Measurements from ENCODE around the gene SUV39H2.
"Not testable (repeated sequence)": the region's sequence is repeated elsewhere in the genome, so short reads cannot be mapped to it uniquely, and the experiment has no call there.

The SUV39H2 gene

DNA sequence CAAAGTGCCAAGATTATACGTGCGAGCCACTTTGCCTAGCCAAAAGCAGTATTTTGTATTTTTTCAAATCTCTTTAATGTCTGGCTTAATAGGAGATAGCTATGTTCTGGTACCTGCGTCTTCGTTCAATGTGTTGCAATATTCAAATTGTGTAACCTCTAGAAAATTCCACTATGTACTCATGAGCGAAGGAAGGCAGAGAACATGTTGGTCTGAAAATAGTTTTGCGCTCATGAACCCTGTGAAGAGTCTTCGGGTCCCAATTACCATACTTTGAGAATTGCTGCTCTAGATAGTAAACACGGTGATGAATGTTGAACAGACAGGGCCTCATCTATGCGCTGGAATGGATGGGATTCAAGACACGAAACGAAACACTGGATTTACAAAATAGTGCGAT, 2.7 kb upstream of the SUV39H2 start:
- no peak for DNase-seq (ENCODE audit: low read depth in 2 of 2)

DNA sequence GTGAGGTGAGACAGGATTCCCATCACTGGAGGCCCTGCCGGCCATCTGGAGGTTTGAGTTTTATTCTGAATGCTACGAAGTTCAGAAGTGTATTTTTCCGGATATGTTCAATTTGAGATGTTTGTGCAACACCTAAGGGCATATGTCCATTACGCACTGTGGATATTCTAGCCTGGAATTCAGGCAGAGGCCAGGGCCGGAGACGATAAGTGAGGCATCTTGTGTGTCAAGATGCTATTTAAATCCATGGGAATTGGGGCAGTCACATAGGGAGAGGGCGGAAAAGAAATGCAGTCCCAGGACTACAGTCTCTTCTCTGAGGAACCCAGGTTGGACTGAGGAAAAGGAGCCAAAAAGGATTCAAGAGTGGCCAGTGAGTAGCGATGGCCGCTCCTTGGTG, 1.9 kb upstream of the SUV39H2 start:
- DNase-seq (ENCODE audit: low read depth in 2 of 2) = no peak

DNA sequence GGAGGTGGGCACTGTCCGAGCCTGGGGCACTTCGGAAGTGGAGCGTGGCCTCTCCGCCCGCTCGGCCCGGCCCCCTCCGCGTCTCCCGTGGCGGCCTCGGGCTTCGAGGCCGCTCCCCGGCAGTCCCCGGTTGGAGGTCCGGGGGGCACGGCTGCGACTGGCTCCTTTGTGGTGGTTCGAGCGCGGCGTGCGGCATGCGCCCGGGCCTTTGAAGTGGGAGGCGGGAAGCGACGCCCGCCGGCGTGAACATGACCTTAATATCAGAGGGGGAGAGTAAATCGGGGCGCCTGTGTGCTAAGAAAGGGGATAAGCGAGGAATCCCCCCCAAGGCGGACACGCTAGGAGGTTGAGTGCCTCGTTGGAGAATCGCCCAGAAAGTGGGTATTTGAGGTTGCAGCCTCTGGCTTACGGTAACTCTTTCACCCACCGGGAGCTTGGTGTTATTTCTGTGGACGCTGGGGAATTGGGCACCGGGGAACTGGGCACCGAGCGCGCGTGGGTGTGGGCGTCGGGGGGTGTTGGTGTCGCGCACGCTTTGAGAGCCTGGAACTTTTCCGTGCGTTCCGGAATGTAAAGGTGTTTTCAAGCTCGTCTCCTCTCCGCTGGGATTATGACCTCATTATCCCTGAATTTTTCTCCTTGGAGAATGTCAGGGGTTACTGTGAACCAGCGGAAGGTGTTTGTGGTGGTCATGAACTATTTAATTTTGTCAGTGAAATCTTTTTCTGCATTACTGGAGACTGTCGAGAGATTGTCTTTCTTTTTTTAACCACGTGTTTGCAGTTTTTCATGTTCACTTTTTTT, 660 bp downstream of the SUV39H2 start:
- DNase-seq (ENCODE audit: low read depth in 2 of 2) = peak; percentile 1 to 3

DNA sequence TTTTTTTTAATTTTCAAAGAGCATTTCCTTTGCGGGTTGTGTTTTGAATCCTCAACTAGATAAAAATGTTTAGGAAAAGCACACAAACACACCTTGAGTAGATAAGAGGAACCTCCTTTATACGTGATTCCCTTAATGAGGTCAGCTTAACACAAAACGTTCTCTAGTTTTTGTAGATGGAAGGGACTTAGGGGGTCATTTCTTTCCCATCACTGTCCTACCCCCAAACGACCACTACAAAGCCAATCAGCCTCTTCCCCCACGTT, 1.2 kb downstream of the SUV39H2 start:
- DNase-seq (ENCODE audit: low read depth in 2 of 2) = no peak

DNA sequence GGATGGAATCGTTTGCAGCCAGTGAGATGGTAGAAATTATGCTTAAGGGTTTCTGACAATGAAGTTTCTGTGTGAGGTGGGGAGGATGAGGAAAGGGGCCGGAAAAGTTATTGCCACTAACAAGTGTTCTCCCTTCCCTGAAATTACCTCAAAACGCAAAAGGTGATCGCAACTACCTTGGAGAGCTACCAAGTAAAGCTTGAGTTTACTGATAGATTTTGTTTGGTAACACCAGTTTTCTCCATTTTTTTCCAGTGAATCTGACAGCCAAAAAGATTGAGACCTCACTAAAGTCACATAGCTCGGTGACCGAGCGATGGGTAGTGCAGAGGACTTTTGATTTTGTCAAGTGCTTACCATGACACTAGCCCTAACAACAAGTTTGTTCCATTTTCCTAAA, 1.6 kb downstream of the SUV39H2 start:
- DNase-seq (ENCODE audit: low read depth in 2 of 2) = no peak

DNA sequence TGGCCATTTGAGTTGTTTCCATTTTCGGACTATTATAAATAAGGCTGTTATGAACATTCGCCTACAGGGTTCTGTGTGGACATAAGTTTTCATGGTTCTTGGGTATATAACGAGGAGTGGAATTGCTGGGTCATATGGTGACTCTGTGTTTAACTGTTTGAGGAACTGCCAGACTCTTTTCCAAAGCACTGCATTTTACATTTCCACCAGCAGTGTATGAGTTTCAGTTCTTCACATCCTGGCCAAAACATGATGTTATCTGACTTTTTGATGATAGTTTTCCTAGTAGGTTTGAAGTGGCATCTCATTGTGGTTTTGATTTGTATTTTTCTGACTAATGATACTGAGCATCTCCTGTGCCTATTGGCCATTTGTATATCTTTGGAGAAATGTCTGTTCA, 5.4 kb downstream of the SUV39H2 start:
- no peak for DNase-seq (ENCODE audit: low read depth in 2 of 2)

DNA sequence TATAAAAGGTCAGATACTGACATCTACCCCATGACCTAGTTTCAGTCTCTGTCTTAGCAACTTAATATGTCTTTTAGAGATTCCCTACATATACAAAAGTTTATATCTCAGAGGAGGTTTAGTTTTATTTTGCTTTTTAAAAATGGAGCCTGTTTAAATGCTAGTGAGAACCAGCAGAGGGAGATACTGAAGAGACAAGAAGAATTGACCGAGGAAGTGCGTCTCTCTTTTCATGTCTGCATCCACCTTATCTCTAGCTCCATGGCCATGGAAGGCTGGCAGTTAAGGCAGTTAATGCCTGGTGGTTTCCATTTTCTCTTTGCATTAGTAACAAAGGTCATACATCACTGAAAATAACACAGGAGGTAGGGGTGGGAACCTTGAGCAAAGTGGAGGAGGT, 10.7 kb downstream of the SUV39H2 start:
- DNase-seq (ENCODE audit: low read depth in 2 of 2) = no peak

DNA sequence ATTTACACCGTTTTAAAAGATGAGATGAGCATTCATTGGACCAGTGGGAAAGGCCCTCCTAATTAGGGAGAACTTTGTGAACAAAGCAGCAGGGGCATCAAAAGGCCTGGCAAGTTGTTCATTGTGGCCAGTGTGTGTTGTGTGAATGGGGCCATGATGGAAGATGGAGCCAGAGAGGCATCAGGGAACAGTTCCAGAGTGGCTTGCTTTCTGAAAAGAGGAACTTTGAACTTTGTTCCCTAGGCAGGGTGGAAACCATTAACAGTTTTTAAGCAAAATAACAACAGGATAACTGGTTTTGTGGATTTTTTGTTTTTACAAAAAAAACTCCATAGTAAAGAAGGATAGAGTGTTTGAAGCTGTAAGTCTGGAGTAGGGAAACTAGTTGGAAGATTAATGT, 12.5 kb downstream of the SUV39H2 start:
- no peak for DNase-seq (ENCODE audit: low read depth in 2 of 2)

DNA sequence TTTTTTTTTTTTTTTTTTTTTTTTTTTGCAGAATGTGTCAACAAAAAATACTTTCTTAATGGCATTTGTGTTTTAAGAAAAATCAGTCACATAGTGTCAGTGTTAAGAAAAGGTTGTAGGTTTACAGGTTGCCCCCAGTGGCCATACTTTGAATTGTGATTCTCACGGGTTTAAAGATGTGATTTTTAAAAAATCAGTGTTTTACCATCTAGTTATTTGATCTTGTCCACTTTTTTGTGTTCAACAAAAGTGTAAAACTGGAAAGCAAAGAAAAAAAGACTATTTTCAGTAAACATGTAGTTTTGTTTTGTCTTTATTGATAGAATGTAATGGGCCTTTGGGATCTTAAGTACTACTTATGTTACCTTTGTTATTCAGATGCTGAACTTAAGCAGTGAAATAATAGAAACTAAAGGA, 25.7 kb downstream of the SUV39H2 start:
- DNase-seq (ENCODE audit: low read depth in 2 of 2) = no peak

DNA sequence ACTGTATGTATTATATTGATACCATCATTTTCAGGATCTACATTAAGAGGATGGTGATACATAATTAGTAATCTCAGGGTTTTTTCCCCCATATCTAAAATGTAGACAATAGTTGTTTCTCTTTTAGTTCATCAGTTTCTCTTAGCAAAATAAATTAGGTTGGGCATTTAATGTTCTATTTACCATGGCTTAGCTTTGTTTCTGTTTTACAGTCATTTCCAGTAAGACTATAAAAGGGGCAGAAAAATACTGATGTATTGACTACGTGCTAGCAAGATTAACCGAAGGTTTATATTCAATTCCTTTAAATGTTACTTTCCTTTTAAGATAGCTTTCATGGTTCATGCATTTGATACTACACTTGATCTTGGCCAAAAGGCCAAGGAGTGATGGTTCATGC, 26.2 kb downstream of the SUV39H2 start:
- DNase-seq (ENCODE audit: low read depth in 2 of 2) = no peak

DNA sequence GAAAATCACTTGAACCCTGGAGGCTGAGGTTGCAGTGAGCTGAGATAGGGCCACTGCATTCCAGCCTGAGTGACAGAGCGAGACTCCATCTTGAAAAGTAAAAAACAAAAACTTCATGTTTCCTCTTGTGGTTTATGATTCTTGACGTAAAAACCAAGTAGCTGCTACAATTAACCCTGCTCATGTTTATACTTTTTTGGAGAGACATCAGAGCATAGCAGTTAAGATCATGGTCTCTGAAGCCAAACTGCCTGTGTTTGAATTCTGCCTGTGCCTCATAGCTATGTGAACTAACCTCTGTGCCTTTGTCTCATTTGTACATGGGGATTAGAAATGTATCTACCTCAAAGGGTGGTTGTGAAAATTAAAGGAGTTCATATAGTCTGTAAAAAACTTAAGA, 27.2 kb downstream of the SUV39H2 start:
- DNase-seq (ENCODE audit: low read depth in 2 of 2) = no peak

DNA sequence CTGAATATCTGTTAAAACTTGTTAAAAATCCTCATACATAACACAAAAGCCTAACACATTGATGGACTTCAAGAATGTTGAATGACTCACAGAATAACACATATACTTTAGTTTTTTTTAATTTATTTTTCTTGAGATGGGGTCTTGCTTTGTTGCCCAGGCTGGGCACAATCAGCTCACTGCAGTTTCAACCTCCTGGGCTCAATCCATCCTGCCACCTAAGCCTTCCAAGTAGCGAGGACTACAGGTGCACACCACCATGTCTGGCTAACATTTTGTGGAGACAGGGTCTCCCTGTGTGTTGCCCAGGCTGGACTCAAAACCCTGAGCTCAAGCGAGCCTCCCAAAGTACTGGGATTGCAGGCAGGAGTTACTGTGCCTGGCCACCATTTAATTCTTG, 28.1 kb downstream of the SUV39H2 start:
- no peak for DNase-seq (ENCODE audit: low read depth in 2 of 2)

DNA sequence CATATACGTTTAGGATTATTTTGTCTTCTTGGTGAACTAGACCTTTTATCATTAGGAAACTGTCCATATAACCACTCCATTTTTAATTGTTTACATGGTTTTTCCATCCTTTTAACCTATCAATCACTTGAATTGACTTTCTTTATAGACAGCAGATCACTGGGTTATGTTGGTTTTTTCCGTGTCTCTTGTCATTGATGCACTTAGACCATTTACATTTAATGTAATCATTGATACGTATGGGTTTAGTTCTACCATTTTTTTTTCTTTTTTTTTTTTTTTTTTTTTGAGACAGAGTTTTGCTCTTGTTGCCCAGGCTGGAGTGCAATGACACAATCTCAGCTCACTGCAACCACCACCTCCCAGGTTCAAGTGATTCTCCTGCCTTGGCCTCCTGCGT, 28.9 kb downstream of the SUV39H2 start:
- DNase-seq (ENCODE audit: low read depth in 2 of 2) = not testable (repeated sequence)

DNA sequence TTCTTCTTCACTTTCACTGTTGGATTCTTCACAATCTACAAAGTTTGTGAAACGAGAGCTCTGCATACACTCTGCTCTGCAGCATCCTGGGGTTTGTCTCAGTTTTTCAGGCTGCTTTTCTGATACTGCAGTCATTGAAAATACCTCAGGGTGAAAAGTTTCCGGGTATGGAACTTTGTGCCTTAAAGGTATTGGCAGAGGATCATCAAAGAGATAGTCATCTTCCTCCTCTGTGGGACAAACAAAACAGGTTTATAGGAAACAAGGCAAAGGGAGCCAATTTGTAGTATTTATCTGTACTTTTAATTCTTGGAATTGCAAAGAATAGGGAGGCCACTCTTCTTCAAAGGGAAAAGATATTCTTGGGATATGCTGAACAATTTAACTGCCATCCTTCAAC, 30.4 kb downstream of the SUV39H2 start:
- DNase-seq (ENCODE audit: low read depth in 2 of 2) = no peak

DNA sequence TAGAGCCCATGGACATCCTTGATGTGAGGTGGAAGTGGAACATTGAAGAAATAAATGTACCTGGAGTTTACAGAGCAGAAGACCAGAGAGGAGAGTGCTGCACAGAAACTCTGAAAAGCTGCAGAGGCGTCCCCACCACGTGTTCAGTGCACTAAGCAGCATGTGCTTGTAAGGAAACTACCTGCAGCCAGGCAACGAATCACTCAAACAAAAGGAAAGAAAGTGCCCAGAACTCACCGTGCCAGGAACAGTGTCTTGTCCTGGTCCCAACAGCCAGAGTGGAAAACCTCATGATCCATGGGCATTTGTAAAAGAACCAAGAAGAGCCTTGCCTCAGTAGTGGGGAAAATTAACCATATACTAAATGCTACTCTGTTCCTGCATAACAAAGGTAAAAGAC, 32.3 kb downstream of the SUV39H2 start:
- DNase-seq (ENCODE audit: low read depth in 2 of 2) = no peak

DNA sequence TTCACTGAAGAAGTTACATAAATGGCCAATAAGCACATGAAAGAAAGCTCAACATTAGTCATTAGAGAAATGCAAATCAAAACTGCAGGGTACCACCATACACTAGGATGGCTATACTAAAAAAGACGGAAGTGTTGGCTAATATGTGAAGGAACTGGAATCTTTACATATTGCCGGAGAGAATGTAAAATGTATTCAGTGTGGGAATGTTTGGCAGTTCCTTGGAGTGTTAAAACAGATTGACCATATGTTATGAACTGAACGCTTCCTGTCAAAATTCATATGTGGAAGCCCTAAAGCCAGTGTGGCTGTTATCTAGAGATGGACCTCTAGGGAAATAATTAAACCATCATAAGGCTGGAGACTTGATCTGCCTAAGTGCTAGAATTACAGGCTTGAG, 33.1 kb downstream of the SUV39H2 start:
- no peak for DNase-seq (ENCODE audit: low read depth in 2 of 2)

DNA sequence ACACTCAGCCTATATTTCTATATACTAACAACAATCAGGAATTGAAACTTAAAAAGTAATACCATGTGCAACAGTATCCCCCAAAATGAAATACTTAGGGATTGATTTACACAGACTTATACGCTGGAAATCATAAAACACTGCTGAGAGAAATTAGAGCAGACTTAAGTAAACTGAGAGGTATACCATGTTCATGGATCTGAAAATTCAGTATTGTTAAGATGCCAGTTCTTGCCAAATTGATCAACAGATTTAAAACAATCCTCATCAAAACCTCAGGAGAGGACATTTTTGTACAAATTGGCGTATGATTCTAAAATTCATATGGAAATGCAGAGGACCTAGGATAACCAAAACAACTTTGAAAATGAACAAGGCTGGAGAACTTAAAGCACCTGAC, 37.9 kb downstream of the SUV39H2 start:
- no peak for DNase-seq (ENCODE audit: low read depth in 2 of 2)

DNA sequence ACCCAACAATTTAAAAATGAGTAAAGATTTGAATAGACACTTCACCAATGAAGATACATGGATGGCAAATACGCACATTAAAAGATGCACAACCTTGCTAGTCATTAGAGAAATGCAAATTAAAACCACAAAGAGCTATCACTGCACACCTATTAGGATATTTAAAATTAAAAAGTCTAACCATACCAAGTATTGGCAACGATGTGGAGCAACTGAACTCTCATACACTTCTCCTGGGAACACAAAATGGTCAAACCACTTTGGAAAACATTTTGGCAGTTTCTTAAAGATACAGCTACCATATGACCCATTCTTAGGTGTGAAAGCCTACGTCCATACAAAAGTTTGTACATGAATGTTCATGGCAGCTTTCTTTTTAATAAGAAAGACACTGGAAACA, 39.2 kb downstream of the SUV39H2 start:
- no peak for DNase-seq (ENCODE audit: low read depth in 2 of 2)

DNA sequence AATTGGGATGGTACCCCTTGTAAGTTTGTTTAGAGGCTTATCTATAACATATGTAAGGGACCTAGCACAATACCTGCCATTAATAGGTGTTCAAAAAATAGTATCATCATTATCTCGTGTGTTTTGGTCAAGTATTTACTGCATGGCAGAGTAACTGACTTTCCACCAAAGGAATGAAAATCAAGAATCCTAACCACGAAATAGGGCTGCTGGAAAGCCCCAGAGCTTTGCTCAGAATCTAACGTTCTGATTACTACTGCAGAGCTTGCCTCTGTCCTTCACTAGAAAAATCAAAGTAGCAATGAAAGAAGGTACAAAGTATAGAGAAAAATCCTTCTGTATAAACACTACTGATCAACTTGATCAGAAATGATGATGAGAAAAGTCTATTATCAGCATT, 40.3 kb downstream of the SUV39H2 start:
- no peak for DNase-seq (ENCODE audit: low read depth in 2 of 2)

DNA sequence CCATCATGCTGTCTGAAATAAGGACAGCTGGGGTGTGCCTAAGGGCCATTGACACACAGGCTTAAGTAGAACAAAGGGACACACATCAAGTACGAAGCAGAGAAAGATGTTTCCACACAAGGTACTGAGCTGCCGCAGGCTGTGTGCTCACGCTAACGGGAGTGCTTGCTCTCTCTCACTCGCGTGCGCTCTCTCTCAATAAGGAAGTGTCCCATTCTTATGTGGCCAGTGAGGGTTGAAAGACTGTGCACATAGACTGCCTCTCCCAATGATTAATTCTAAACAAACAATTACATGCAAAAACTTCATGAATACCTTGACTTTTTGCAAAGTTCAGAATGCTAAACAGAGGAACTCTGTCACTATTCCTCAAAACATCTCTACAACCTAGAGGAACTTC, 45.3 kb downstream of the SUV39H2 start:
- DNase-seq (ENCODE audit: low read depth in 2 of 2) = no peak

DNA sequence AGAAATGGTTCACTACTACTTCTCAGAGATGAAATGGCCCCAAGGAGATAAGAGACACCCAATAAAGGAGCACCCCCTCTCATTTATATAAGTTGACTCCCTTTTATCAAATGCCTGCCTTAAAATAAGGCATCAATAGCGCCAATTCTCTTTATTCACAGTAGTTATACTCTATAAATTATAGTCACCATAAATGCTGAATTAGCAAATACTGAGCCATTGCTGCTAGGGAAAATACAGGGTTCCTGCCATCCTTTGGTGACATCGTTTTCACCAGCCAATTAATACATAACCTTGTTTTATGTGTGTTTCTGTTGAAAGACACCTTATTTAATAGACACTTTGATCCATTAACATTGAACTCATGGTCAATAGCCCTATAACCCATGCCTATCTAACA, 46.6 kb downstream of the SUV39H2 start:
- DNase-seq (ENCODE audit: low read depth in 2 of 2) = no peak

DNA sequence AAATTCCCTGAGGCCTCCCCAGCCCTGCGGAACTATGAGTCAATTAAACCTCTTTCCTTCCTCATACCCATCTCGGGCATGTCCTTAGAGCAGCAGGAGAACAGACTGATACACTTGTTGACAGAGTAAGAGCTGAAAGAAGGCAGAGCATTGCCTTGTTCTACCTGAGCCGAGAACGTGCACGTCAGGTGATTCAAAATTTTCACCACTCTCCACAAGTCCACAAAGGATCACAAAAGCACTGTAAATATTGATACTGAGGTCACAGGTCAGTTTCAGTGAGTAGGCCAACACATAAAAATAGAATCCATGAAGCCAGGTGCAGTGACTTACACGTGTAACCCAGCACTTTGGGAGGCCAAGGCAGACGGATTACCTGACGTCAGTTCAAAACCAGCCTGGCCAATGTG, 47.4 kb downstream of the SUV39H2 start:
- DNase-seq (ENCODE audit: low read depth in 2 of 2) = no peak

DNA sequence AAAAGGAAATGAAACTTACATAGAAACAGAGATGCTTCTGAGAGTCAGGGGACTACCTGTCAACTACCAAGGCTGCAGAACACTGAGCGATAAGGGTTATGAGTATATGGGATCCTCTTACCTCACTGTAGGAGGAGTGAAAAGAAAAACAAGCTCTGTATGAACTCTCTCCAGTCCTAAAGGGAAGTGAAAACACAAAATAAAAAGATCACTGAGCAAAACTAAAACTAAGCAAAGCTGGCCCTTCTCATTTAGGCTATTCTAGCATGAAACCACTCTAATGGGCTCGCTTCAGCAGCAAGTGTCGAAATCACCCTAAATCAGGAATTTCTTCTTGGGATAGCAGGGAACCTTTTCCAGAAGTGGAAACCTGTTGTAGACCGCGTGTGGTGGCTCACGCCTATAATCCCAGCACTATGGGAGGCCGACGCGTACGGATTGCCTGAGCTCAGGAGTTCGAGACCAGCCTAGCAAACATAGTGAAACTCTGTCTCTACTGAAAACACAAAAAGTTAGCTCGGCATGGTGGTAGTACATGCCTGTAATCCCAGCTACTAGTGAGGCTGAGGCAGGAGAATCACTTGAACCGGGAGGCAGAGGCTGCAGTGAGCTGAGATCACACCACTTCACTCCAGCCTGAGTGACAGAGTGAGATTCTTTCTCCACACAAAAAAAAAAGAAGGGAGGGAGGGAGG, 48.2 kb downstream of the SUV39H2 start:
- no peak for DNase-seq (ENCODE audit: low read depth in 2 of 2)

DNA sequence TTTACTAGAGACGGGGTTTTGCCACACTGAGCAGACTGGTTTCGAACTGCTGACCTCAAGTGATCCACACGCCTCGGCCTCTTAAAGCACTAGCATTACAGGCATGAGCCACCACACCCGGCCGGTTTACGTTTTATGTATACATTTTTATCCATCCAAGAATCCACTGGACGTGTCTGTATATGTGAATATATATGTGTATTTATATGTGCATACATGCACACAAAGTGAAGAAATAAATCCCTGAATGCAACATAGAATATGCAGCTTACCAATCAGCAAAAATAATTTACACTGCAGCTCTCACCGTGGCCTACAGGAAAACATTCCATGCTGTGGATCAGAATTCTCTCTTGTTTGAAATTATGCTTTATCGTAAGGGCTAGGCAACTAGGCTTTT, 51.9 kb downstream of the SUV39H2 start:
- DNase-seq (ENCODE audit: low read depth in 2 of 2) = no peak
